ENCODE results near the gene CHD6.

Gene CHD6

GRCh38 chr20:41433203-41433602 lies 185.0 kb downstream of the CHD6 start:
- 88 to 92% methylated on average over 2 to 4 of the region's 4 CpGs for WGBS, 2 experiments
- Histone ChIP-seq H3K27ac (ENCODE audit: insufficient read depth, low read depth, low read length, poor library complexity, severe bottlenecking) (no peak overlapping the region), H3K4me1 (ENCODE audit: control insufficient read depth, insufficient read depth, low read length) (no peaks in the 10 kb centered on the region), H3K4me3 (ENCODE audit: insufficient read depth, low read depth, low read length) (no peak overlapping the region), H3K27me3 (ENCODE audit: control insufficient read depth, insufficient read depth, low read length, poor library complexity, severe bottlenecking) (no peaks in the 10 kb centered on the region), H3K36me3 (ENCODE audit: control insufficient read depth, insufficient read depth, low read length) (peaks cover 15% of the 10 kb centered on the region), H3K9me3 (ENCODE audit: control insufficient read depth, low read length) (no peaks in the 10 kb centered on the region)

- H3K27ac ChIP-seq (ENCODE audit: insufficient read depth, low read depth, low read length, poor library complexity, severe bottlenecking), result no peak overlapping the region
- H3K4me1 ChIP-seq (ENCODE audit: control insufficient read depth, insufficient read depth, low read length), result no peaks in the 10 kb centered on the region
- no peaks in the 10 kb centered on the region for H3K27me3 ChIP-seq (ENCODE audit: control insufficient read depth, insufficient read depth, low read length, poor library complexity, severe bottlenecking)
- peaks cover 20% of the 10 kb centered on the region for H3K36me3 ChIP-seq (ENCODE audit: control insufficient read depth, insufficient read depth, low read length)
- H3K4me3 ChIP-seq (ENCODE audit: insufficient read depth, low read depth, low read length), result no peak overlapping the region
- H3K9me3 ChIP-seq (ENCODE audit: control insufficient read depth, low read length), result no peaks in the 10 kb centered on the region
Measured at GRCh38 chr20:41432746-41433145, 185.4 kb downstream of the CHD6 start.

GRCh38 chr20:41428285-41428684 lies 189.9 kb downstream of the CHD6 start:
- WGBS, 2 experiments, result 93 to 95% methylated on average over 3 of the region's 3 CpGs

GRCh38 chr20:41427833-41428232 lies 190.3 kb downstream of the CHD6 start:
- WGBS, 2 experiments, result 71 to 90% methylated on average over 1 of the region's 1 CpG
- H3K4me3 ChIP-seq (ENCODE audit: insufficient read depth, low read depth, low read length), result no peak overlapping the region
- H3K9me3 ChIP-seq (ENCODE audit: control insufficient read depth, low read length), result no peaks in the 10 kb centered on the region
- peaks cover 22% of the 10 kb centered on the region for H3K36me3 ChIP-seq (ENCODE audit: control insufficient read depth, insufficient read depth, low read length)
- no peak overlapping the region for H3K27ac ChIP-seq (ENCODE audit: insufficient read depth, low read depth, low read length, poor library complexity, severe bottlenecking)
- H3K4me1 ChIP-seq (ENCODE audit: control insufficient read depth, insufficient read depth, low read length), result no peaks in the 10 kb centered on the region
- H3K27me3 ChIP-seq (ENCODE audit: control insufficient read depth, insufficient read depth, low read length, poor library complexity, severe bottlenecking), result no peaks in the 10 kb centered on the region

More at GRCh38 chr20:41428285-41428684, 189.9 kb downstream of the CHD6 start:
- no peaks in the 10 kb centered on the region for H3K9me3 ChIP-seq (ENCODE audit: control insufficient read depth, low read length)
- no peaks in the 10 kb centered on the region for H3K4me1 ChIP-seq (ENCODE audit: control insufficient read depth, insufficient read depth, low read length)
- peaks cover 20% of the 10 kb centered on the region for H3K36me3 ChIP-seq (ENCODE audit: control insufficient read depth, insufficient read depth, low read length)
- H3K4me3 ChIP-seq (ENCODE audit: insufficient read depth, low read depth, low read length), result no peak overlapping the region
- H3K27me3 ChIP-seq (ENCODE audit: control insufficient read depth, insufficient read depth, low read length, poor library complexity, severe bottlenecking), result no peaks in the 10 kb centered on the region
- no peak overlapping the region for H3K27ac ChIP-seq (ENCODE audit: insufficient read depth, low read depth, low read length, poor library complexity, severe bottlenecking)

- H3K27ac ChIP-seq (ENCODE audit: insufficient read depth, low read depth, low read length, poor library complexity, severe bottlenecking), result no peak overlapping the region
- no peaks in the 10 kb centered on the region for H3K4me1 ChIP-seq (ENCODE audit: control insufficient read depth, insufficient read depth, low read length)
- 93 to 96% methylated on average over 8 of the region's 8 CpGs for WGBS, 2 experiments
- no peaks in the 10 kb centered on the region for H3K27me3 ChIP-seq (ENCODE audit: control insufficient read depth, insufficient read depth, low read length, poor library complexity, severe bottlenecking)
- H3K9me3 ChIP-seq (ENCODE audit: control insufficient read depth, low read length), result no peaks in the 10 kb centered on the region
- H3K36me3 ChIP-seq (ENCODE audit: control insufficient read depth, insufficient read depth, low read length), result peaks cover 30% of the 10 kb centered on the region
- no peak overlapping the region for H3K4me3 ChIP-seq (ENCODE audit: insufficient read depth, low read depth, low read length)
Measured at GRCh38 chr20:41426976-41427375, 191.2 kb downstream of the CHD6 start.

- no peaks in the 10 kb centered on the region for H3K4me1 ChIP-seq (ENCODE audit: control insufficient read depth, insufficient read depth, low read length)
- H3K9me3 ChIP-seq (ENCODE audit: control insufficient read depth, low read length), result no peaks in the 10 kb centered on the region
- no peak overlapping the region for H3K4me3 ChIP-seq (ENCODE audit: insufficient read depth, low read depth, low read length)
- peaks cover 37% of the 10 kb centered on the region for H3K36me3 ChIP-seq (ENCODE audit: control insufficient read depth, insufficient read depth, low read length)
- WGBS, 2 experiments, result 88 to 92% methylated on average over 9 to 11 of the region's 11 CpGs
- H3K27ac ChIP-seq (ENCODE audit: insufficient read depth, low read depth, low read length, poor library complexity, severe bottlenecking), result no peak overlapping the region
- no peaks in the 10 kb centered on the region for H3K27me3 ChIP-seq (ENCODE audit: control insufficient read depth, insufficient read depth, low read length, poor library complexity, severe bottlenecking)
Measured at GRCh38 chr20:41426086-41426830, 191.9 kb downstream of the CHD6 start.

GRCh38 chr20:41425180-41425884 lies 192.8 kb downstream of the CHD6 start:
- H3K4me3 ChIP-seq (ENCODE audit: insufficient read depth, low read depth, low read length), result no peak overlapping the region
- WGBS, 2 experiments, result 96% methylated on average over 10 of the region's 10 CpGs
- no peaks in the 10 kb centered on the region for H3K9me3 ChIP-seq (ENCODE audit: control insufficient read depth, low read length)
- H3K36me3 ChIP-seq (ENCODE audit: control insufficient read depth, insufficient read depth, low read length), result peaks cover 45% of the 10 kb centered on the region
- no peak overlapping the region for H3K27ac ChIP-seq (ENCODE audit: insufficient read depth, low read depth, low read length, poor library complexity, severe bottlenecking)
- H3K4me1 ChIP-seq (ENCODE audit: control insufficient read depth, insufficient read depth, low read length), result no peaks in the 10 kb centered on the region
- H3K27me3 ChIP-seq (ENCODE audit: control insufficient read depth, insufficient read depth, low read length, poor library complexity, severe bottlenecking), result no peaks in the 10 kb centered on the region

GRCh38 chr20:41424546-41424945 lies 193.6 kb downstream of the CHD6 start:
- Histone ChIP-seq H3K27ac (ENCODE audit: insufficient read depth, low read depth, low read length, poor library complexity, severe bottlenecking) (no peak overlapping the region), H3K27me3 (ENCODE audit: control insufficient read depth, insufficient read depth, low read length, poor library complexity, severe bottlenecking) (no peaks in the 10 kb centered on the region), H3K9me3 (ENCODE audit: control insufficient read depth, low read length) (no peaks in the 10 kb centered on the region), H3K36me3 (ENCODE audit: control insufficient read depth, insufficient read depth, low read length) (peaks cover 49% of the 10 kb centered on the region), H3K4me1 (ENCODE audit: control insufficient read depth, insufficient read depth, low read length) (no peaks in the 10 kb centered on the region), H3K4me3 (ENCODE audit: insufficient read depth, low read depth, low read length) (no peak overlapping the region)
- 92% methylated on average over 1 of the region's 1 CpG for WGBS, 2 experiments

GRCh38 chr20:41424011-41424410 lies 194.2 kb downstream of the CHD6 start:
- Histone ChIP-seq H3K9me3 (ENCODE audit: control insufficient read depth, low read length) (no peaks in the 10 kb centered on the region), H3K27ac (ENCODE audit: insufficient read depth, low read depth, low read length, poor library complexity, severe bottlenecking) (no peak overlapping the region), H3K4me1 (ENCODE audit: control insufficient read depth, insufficient read depth, low read length) (no peaks in the 10 kb centered on the region), H3K27me3 (ENCODE audit: control insufficient read depth, insufficient read depth, low read length, poor library complexity, severe bottlenecking) (no peaks in the 10 kb centered on the region), H3K36me3 (ENCODE audit: control insufficient read depth, insufficient read depth, low read length) (peaks cover 49% of the 10 kb centered on the region), H3K4me3 (ENCODE audit: insufficient read depth, low read depth, low read length) (no peak overlapping the region)
- WGBS, 2 experiments, result 96% methylated on average over 3 of the region's 3 CpGs; no CpG with 5 or more reads in 1 of the 2 experiments

GRCh38 chr20:41422953-41423352 lies 195.2 kb downstream of the CHD6 start:
- Histone ChIP-seq H3K4me1 (ENCODE audit: control insufficient read depth, insufficient read depth, low read length) (no peaks in the 10 kb centered on the region), H3K4me3 (ENCODE audit: insufficient read depth, low read depth, low read length) (no peak overlapping the region), H3K27me3 (ENCODE audit: control insufficient read depth, insufficient read depth, low read length, poor library complexity, severe bottlenecking) (no peaks in the 10 kb centered on the region), H3K27ac (ENCODE audit: insufficient read depth, low read depth, low read length, poor library complexity, severe bottlenecking) (no peak overlapping the region), H3K36me3 (ENCODE audit: control insufficient read depth, insufficient read depth, low read length) (peaks cover 45% of the 10 kb centered on the region), H3K9me3 (ENCODE audit: control insufficient read depth, low read length) (no peaks in the 10 kb centered on the region)
- WGBS, 2 experiments, result 94 to 95% methylated on average over 1 to 2 of the region's 2 CpGs
